Ovary (tissue), 3 donors: Measurements from ENCODE around the gene MYO15B.

ENCODE experiments used
- CTCF ChIP-seq, 3 donors: fragments of 450-650 bp in 2 of 3; fragments of 200-600 bp in 1 of 3; IDR thresholded peaks; one replicate each; pipeline versions ENCODE4 v1.5.1 to v1.8.0; 2016 to 2022; ENCODE audit warnings: antibody characterized with exemption in 3 of 3, mild to moderate bottlenecking in 1 of 3
- POLR2A ChIP-seq: fragments of 450-650 bp; IDR thresholded peaks from one replicate; pipeline ENCODE4 v1.6.1; 2017; ENCODE audit warnings: antibody characterized with exemption, mild to moderate bottlenecking, moderate library complexity
- donor health status: DM: no; HTN: no; CAD: no.

DNA sequence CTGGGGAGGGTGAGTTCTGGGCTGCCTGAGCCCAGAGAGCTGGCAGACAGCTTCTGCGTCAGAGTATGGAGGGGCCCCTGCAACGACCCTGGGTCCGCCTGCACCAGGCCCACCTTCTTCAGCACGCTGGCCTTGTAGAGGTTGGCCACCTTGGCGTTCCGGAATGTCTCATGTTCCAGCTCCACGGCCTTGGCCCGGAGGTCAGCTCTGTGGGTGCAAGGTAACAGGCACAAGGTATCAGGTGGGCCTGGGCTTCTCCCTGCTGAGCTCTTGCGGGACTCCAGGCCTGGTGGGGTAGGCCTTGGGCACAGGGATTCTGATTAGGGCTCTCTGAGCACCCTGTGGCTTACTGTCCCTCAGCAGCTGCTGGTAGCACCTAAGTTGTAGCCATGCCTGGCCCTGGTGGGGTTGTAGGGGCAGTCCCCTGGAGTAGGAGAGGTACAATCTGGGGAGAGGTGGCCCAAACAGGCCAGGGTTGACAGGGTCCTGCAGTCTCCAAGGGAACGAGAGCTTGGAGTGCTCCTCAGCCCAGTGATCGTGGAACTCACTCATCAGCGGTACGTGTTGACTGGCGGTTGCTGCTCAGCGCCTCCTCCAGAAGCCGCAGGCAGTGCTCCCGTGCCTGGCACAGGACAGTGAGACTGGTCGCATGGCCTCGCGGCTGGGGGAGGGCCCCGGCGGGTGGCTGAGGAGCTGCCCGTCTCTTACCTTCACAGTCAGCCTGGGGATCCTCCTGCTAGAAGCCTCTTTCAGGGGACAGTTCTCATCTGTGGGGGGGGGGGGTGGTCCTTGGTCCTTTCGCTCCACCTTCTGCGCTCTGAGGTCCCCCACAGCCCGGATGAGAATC lies 42.7 kb downstream of the MYO15B start:
- no peak for TF ChIP-seq CTCF (IDR thresholded peaks at IDR 0.05)
- no peak for TF ChIP-seq POLR2A
